T1000 (cell line): ENCODE data around the gene DMRTB1.
"Not testable (repeated sequence)": the region's sequence is repeated elsewhere in the genome, so short reads cannot be mapped to it uniquely, and the experiment has no call there.

Experiments
- DNase-seq: peaks from one replicate; lab custom pipeline; 2025; ENCODE audit warnings: mixed read lengths; lab: John Stamatoyannopoulos, UW

The DMRTB1 gene

GRCh38 chr1:53459321-53460175 lies at the start of gene DMRTB1:
TSS of gene DMRTB1 (plus strand) at chr1:53459399. CDS start at chr1:53459454, 55 bp downstream.
- no peak for DNase-seq

GRCh38 chr1:53409695-53410094 lies 49.5 kb upstream of the DMRTB1 start:
- peak; percentile 48 for DNase-seq

GRCh38 chr1:53410100-53410541 lies 49.1 kb upstream of the DMRTB1 start:
- peak; percentile 76 for DNase-seq

- no peak for DNase-seq
These were observed 48.5 kb upstream of the DMRTB1 start for GRCh38 chr1:53410701-53411100.

GRCh38 chr1:53411541-53412152 lies 47.6 kb upstream of the DMRTB1 start:
- DNase-seq, result no peak

- DNase-seq, result no peak
These were observed 46.7 kb upstream of the DMRTB1 start for GRCh38 chr1:53412285-53413174.

- DNase-seq, result peak; percentile 56
These were observed 45.8 kb upstream of the DMRTB1 start for GRCh38 chr1:53413175-53414001.

- DNase-seq, result no peak
These were observed 44.6 kb upstream of the DMRTB1 start for GRCh38 chr1:53414632-53415031.

- DNase-seq, result no peak
These were observed 43.8 kb upstream of the DMRTB1 start for GRCh38 chr1:53415432-53415831.

GRCh38 chr1:53416269-53416813 lies 42.9 kb upstream of the DMRTB1 start:
- DNase-seq, result no peak

GRCh38 chr1:53417074-53417511 lies 42.1 kb upstream of the DMRTB1 start:
- no peak for DNase-seq

- DNase-seq, result no peak
These were observed 40.2 kb upstream of the DMRTB1 start for GRCh38 chr1:53419034-53419433.

- DNase-seq, result no peak
These were observed 38.9 kb upstream of the DMRTB1 start for GRCh38 chr1:53420341-53420740.

- no peak for DNase-seq
These were observed 38.0 kb upstream of the DMRTB1 start for GRCh38 chr1:53421208-53421607.

- no peak for DNase-seq
These were observed 28.9 kb upstream of the DMRTB1 start for GRCh38 chr1:53430261-53430660.

- DNase-seq, result no peak
These were observed 28.4 kb upstream of the DMRTB1 start for GRCh38 chr1:53430779-53431178.

- DNase-seq, result no peak
These were observed 28.0 kb upstream of the DMRTB1 start for GRCh38 chr1:53431244-53431643.

GRCh38 chr1:53431805-53432565 lies 27.2 kb upstream of the DMRTB1 start:
- DNase-seq, result no peak

- no peak for DNase-seq
These were observed 26.6 kb upstream of the DMRTB1 start for GRCh38 chr1:53432611-53433010.

- not testable (repeated sequence) for DNase-seq
These were observed 24.7 kb upstream of the DMRTB1 start for GRCh38 chr1:53434405-53435007.
